Measurements from ENCODE around the gene SGMS2.

- no peak for TF ChIP-seq CTCF (IDR thresholded peaks at IDR 0.05)
- TF ChIP-seq POLR2A (IDR thresholded peaks at IDR 0.05): no peak
These were observed 75.3 kb downstream of the SGMS2 start for GRCh38 chr4:107900067-107900466.
